Measurements from ENCODE around the gene ISY1.

ISY1 gene

DNA sequence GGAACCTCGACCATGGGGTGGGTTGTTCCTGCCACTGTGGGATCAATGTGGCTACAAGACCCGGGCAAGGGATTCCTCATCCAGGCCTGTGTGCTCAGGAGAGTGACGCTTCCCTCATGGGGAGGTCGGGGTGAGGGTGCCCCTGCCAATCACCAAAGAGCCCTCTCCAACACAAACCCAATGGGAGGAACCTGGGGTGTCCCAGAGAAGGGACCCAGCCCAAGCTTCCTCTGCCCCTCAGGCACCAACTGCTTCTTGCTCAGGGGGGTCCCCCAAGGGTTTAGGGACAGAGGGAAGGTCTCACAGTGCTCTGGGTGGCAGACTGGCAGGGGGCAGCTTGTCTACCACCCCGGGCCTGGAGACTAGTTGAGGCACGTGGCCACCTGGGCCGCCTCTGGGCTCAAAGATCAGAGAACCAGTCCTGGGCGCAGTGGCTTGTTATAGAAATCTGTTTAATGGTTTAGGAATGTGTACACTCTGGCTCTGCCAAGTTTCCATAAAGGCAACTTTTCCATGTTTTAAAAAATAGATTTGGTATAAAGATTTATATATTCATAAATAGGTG is 73.6 kb downstream of the ISY1 start:
- no peak for TF ChIP-seq CTCF (IDR thresholded peaks at IDR 0.05; ENCODE audit: insufficient read depth, low read length, missing control alignments)
- H3K4me3 ChIP-seq (ENCODE audit: low read depth, low read length): no peak overlapping the region
- no peak for DNase-seq (ENCODE audit: low read depth, low spot score)
- POLR2A ChIA-PET: no interaction called here
- CTCF ChIA-PET: interaction anchor here (0.6 kb wide), 1 partner anchor 116 kb away, joined by 3 read pairs; no protein-coding TSS in a partner anchor

DNA sequence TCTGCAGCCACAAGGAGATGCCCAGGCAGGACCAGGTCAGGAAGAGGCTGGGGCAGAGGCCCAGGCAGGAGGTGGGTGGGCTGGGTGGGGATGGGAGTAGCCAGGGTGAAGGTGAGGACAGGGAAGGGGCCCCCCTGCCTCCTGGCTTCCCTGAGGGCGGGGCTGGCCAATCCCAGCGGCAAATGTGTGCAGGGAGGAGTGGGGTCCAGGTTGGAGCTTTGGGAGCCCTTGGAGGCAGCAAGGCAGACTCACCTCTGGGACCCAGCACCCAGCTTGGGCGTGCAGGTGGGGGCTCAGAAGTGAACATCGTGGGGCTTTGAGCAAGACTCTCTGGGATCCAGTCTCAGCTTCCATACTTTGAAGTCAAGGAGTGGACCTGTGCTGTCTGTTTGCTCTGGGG is 75.0 kb downstream of the ISY1 start:
- DNase-seq (ENCODE audit: low read depth, low spot score): no peak
- no peak overlapping the region for H3K4me3 ChIP-seq (ENCODE audit: low read depth, low read length)
- POLR2A ChIA-PET: no interaction called here
- CTCF ChIA-PET: interaction anchor here (0.7 to 1.3 kb wide), 3 partner anchors 33 to 115 kb away, joined by 3 to 6 read pairs (median 3); no protein-coding TSS in a partner anchor
- no peak for TF ChIP-seq CTCF (IDR thresholded peaks at IDR 0.05; ENCODE audit: insufficient read depth, low read length, missing control alignments)

DNA sequence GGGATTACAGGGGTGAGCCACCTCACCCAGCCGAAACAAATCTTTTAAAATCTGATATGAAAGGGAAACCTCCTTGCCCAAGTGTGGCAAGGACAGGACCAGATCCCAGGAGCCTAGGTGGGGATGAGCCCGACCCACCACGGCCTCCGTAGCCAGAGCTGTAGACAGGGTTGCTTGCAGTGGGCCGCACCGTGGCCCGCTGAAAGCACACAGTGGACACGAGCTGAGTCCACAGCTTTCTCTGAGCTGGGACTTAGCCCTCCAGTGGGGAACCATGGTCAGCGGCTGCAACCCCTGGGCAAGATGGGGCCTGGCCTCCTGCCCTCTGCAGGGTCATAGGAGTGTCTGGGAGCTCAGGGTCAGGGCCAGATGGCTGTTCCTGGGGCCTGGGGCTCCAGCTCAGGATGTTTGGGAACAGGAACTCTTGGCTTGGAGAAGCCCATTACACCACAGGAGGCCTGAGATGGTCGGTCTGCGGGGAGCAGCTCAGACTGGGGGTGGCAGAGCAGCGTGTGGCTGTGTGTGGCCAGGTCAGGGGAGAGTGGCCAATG is 75.6 kb downstream of the ISY1 start:
- ChIA-PET CTCF (interaction anchor here (0.7 to 1.3 kb wide), 4 partner anchors 32 to 115 kb away, joined by 3 to 6 read pairs (median 4); no protein-coding TSS in a partner anchor), POLR2A (no interaction called here)
- H3K4me3 ChIP-seq (ENCODE audit: low read depth, low read length): no peak overlapping the region
- DNase-seq (ENCODE audit: low read depth, low spot score): no peak
- TF ChIP-seq CTCF (IDR thresholded peaks at IDR 0.05; ENCODE audit: insufficient read depth, low read length, missing control alignments): no peak

DNA sequence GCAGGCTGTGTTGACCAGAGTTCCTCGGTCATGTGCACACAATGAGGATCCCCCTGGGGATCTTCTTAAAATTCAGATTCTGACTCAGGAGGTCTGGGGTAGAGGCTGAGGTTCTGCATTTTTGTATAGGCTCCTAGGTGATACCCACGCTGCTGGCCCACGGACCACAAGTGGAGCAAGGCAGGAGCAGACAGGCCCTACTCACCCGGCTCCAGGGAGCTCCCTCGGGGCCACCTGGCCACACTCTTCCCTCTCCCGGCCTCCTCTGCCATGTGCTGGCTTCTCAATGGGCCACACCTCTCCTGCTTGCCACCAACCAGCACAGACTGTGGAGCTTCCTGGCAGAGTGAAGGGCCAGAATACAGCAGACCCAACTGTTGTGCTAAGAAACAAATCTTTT is 76.4 kb downstream of the ISY1 start:
- H3K4me3 ChIP-seq (ENCODE audit: low read depth, low read length): no peak overlapping the region
- TF ChIP-seq CTCF (IDR thresholded peaks at IDR 0.05; ENCODE audit: insufficient read depth, low read length, missing control alignments): no peak
- POLR2A ChIA-PET: no interaction called here
- CTCF ChIA-PET: interaction anchor here (1.0 to 1.3 kb wide), 2 partner anchors 32 to 114 kb away, joined by 4 to 6 read pairs; no protein-coding TSS in a partner anchor
- no peak for DNase-seq (ENCODE audit: low read depth, low spot score)

DNA sequence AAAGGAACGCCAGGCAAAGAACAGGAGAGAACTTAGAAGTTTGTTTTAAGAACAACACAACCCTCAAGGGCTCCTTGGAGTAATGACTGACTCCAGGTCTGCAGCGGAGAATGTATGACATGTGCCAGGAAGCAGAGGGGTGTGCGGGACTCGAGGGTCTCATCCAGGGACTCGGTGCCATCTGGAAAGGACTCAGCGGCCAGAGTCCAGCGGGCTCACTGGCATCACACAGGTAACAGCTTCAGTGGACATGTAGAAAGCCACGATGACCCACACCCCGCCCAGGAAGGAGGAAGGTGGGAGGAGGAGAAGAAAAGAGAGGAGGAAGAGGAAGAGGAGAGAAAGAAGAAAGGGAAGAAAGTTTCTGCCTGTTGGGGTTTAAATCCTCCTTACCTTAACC is 78.8 kb downstream of the ISY1 start:
- ChIA-PET POLR2A (no interaction called here), CTCF (interaction anchor here (1.4 kb wide), 1 partner anchor 29 kb away, joined by 4 read pairs; no protein-coding TSS in a partner anchor)
- H3K4me3 ChIP-seq (ENCODE audit: low read depth, low read length): no peak overlapping the region
- no peak for DNase-seq (ENCODE audit: low read depth, low spot score)
- TF ChIP-seq CTCF (IDR thresholded peaks at IDR 0.05; ENCODE audit: insufficient read depth, low read length, missing control alignments): no peak

DNA sequence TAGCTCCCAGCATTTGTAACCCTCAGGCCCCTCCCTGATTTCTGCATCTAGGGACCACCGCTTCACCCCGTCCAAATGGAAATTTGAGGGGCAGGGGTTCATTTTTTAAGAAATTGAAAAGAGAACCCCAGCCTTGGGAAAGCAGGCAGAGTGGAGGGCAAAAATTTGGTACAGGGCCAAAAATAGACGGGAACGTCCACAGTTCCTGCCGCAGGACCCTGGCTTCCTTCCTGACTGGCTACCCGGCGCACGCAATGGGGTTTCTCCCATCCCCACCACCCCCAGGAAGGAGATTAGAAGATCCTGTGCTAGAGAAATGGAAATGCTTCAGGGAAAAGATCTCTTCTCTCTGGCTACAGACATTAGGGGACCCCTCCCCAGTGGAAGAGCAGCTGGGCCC is 79.4 kb downstream of the ISY1 start:
- CTCF ChIA-PET: interaction anchor here (1.4 kb wide), 1 partner anchor 28 kb away, joined by 4 read pairs; no protein-coding TSS in a partner anchor
- no peak for TF ChIP-seq CTCF (IDR thresholded peaks at IDR 0.05; ENCODE audit: insufficient read depth, low read length, missing control alignments)
- H3K4me3 ChIP-seq (ENCODE audit: low read depth, low read length): no peak overlapping the region
- no peak for DNase-seq (ENCODE audit: low read depth, low spot score)
- POLR2A ChIA-PET: no interaction called here
